ENCODE data around the gene L2HGDH. TPM values are rescaled to one million over a fixed set of nuclear protein-coding genes. Genes with fewer than 3 reads are reported as not detected.

L2HGDH gene
- total RNA-seq, 4 donors from 2014 or later: 8.9 to 18.2 (median 11.6) TPM

GRCh38 chr14:50350975-50351374 lies 38.9 kb upstream of the L2HGDH start:
- no peak overlapping the region for H3K4me3 ChIP-seq (ENCODE audit: low read depth, poor library complexity, severe bottlenecking)
- no peak for DNase-seq (ENCODE audit: low spot score in 2 of 2)
- WGBS, 2 donors: 74 to 81% methylated on average over 2 of the region's 2 CpGs
- intact Hi-C loops (cut with DNase I; ENCODE audit: low total_unique reads): no loop called here
- no peak for TF ChIP-seq POLR2A (IDR thresholded peaks at IDR 0.05)
- TF ChIP-seq, protein P1, sequence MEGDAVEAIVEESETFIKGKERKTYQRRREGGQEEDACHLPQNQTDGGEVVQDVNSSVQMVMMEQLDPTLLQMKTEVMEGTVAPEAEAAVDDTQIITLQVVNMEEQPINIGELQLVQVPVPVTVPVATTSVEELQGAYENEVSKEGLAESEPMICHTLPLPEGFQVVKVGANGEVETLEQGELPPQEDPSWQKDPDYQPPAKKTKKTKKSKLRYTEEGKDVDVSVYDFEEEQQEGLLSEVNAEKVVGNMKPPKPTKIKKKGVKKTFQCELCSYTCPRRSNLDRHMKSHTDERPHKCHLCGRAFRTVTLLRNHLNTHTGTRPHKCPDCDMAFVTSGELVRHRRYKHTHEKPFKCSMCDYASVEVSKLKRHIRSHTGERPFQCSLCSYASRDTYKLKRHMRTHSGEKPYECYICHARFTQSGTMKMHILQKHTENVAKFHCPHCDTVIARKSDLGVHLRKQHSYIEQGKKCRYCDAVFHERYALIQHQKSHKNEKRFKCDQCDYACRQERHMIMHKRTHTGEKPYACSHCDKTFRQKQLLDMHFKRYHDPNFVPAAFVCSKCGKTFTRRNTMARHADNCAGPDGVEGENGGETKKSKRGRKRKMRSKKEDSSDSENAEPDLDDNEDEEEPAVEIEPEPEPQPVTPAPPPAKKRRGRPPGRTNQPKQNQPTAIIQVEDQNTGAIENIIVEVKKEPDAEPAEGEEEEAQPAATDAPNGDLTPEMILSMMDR (IDR thresholded peaks at IDR 0.05): no peak

- DNase-seq (ENCODE audit: low spot score in 2 of 2): no peak
- no peak overlapping the region for H3K4me3 ChIP-seq (ENCODE audit: low read depth, poor library complexity, severe bottlenecking)
- TF ChIP-seq, protein P1 (IDR thresholded peaks at IDR 0.05): no peak
- no peak for TF ChIP-seq POLR2A (IDR thresholded peaks at IDR 0.05)
- intact Hi-C loops (cut with DNase I; ENCODE audit: low total_unique reads): loop anchor here (10.0 kb wide), 1 partner anchor 176 kb away; no protein-coding TSS in a partner anchor
Observed at GRCh38 chr14:50348933-50349332, 36.9 kb upstream of the L2HGDH start.

GRCh38 chr14:50347521-50347920 lies 35.5 kb upstream of the L2HGDH start:
- no peak overlapping the region for H3K4me3 ChIP-seq (ENCODE audit: low read depth, poor library complexity, severe bottlenecking)
- WGBS, 2 donors: 0% methylated on average over 1 of the region's 1 CpG
- TF ChIP-seq, protein P1 (IDR thresholded peaks at IDR 0.05): no peak
- TF ChIP-seq POLR2A (IDR thresholded peaks at IDR 0.05): no peak
- no peak for DNase-seq (ENCODE audit: low spot score in 2 of 2)
- intact Hi-C loops (cut with DNase I; ENCODE audit: low total_unique reads): loop anchor here (10.0 kb wide), 1 partner anchor 177 kb away; no protein-coding TSS in a partner anchor

DNA sequence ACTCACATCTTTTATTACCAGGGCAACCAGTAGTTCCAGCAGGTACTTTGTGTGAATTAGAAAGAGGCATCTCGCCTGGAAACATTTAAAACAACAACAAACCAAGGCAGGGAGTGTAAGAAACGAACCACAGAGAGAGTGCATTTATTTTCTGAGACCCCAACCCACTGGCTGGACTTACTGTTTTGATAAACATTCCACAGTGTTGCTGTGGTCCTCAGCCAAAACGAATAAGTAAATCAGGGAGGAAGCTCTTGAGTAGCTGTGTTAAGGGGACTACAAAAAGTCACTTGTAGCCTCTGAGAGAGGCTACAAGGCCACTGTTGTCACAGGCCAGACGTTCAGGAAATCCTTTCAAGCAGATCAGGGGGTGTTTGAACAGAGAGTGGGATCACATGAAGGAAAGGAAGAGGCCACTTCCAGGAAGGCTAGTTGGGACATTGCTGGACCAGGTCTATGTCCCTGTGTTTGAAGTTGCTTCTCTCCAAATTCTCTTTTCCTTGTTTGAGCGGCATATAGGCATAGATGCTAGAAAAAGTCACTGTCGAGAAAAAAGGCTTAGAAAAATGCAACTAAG lies 33.9 kb upstream of the L2HGDH start:
- 65 to 70% methylated on average over 6 of the region's 6 CpGs for WGBS, 2 donors
- no peak for DNase-seq (ENCODE audit: low spot score in 2 of 2)
- TF ChIP-seq POLR2A (IDR thresholded peaks at IDR 0.05): no peak
- TF ChIP-seq, protein P1 (IDR thresholded peaks at IDR 0.05): no peak
- intact Hi-C loops (cut with DNase I; ENCODE audit: low total_unique reads): loop anchor here (10.0 kb wide), 1 partner anchor 179 kb away; no protein-coding TSS in a partner anchor
- no peak overlapping the region for H3K4me3 ChIP-seq (ENCODE audit: low read depth, poor library complexity, severe bottlenecking)

DNA sequence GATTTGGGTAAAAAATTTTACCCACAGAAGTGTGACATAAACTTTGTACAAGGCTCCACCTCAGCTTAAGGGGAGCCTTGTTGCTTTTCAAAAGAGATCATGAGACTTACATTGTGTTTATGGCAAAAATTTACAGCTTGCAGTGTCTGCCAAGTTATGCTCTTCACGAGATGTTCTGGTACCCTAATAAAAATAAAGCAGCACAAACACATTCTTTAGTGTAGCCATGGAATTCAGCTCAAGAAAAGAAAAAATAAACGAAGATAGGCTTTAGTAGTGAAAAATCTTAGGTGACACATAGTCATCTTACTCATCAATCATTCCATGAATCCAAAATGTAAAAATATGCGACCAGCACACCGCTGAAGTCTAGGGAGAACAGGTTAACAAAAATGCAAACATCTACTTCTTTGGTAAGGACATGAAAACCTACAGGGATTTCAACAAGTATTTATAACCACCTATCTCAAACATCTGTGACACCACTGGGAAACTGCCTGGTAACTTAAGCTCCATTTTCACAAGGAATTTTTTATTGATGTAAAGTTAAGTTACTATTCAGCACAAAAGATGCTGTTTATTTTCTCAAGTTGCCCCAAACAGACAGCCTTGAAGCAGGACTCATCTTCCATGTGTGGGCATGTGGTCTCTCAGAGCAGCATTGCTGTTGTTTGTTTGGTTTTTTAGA lies 33.0 kb upstream of the L2HGDH start:
- 38 to 54% methylated on average over 4 of the region's 4 CpGs for WGBS, 2 donors
- intact Hi-C loops (cut with DNase I; ENCODE audit: low total_unique reads): loop anchor here (10.0 kb wide), 1 partner anchor 180 kb away; no protein-coding TSS in a partner anchor
- H3K4me3 ChIP-seq (ENCODE audit: low read depth, poor library complexity, severe bottlenecking): no peak overlapping the region
- TF ChIP-seq POLR2A (IDR thresholded peaks at IDR 0.05): no peak
- TF ChIP-seq, protein P1 (IDR thresholded peaks at IDR 0.05): no peak
- DNase-seq (ENCODE audit: low spot score in 2 of 2): no peak
